Heart left ventricle (tissue), 13 donors: ENCODE data around the gene PACSIN2.

Experiments
- POLR2A ChIP-seq, 2 donors: fragments of 450-650 bp; IDR thresholded peaks; one replicate each; pipeline ENCODE4 v1.6.1; 2017; ENCODE audit warnings: antibody characterized with exemption in 2 of 2, mild to moderate bottlenecking in 2 of 2, moderate library complexity in 2 of 2
- TF ChIP-seq, protein P1 (sequence below), 12 donors: fragments of 200-600 bp; sonication (generic) in 4 of 12; IDR thresholded peaks; one replicate each; pipeline versions ENCODE4 v1.5.0 to v1.8.0; 2018 to 2022; ENCODE audit warnings: antibody characterized with exemption in 12 of 12, mild to moderate bottlenecking in 5 of 12
- donor health status: ischemic (EF 13 %, LVEDD 7.1; RV severe dilation, severe dysfunction).
- donor health status: DM: no; HTN: yes; CAD: no.
- donor health status: DM: no; HTN: no; CAD: no.
- donor health status: ischemic (EF 25% LVEDD 6.9; RV normal size, moderate dysfunction).
- donor health status: ischemic (EF 25% LVEDD 5.7; RV mildly dilated, moderate dysfunction).
- donor health status: ischemic (EF 35%, LVEDD 5.7; RV mildly dilated, moderate dysfunction).
- donor health status: nonischemic (EF 11% LVEDD 7.7; RV severe dilation, severe dysfunction).
- donor health status: DM: yes; HTN: yes; CAD: no.
- donor health status: PGD.
- donor health status: ischemic (EF 29% LVEDD 5.4; RV normal size, mild dysfunction).
- donor health status: nonischemic (EF 23%, LVEDD 6.1; RV moderate dilation, normal function).

DNA sequence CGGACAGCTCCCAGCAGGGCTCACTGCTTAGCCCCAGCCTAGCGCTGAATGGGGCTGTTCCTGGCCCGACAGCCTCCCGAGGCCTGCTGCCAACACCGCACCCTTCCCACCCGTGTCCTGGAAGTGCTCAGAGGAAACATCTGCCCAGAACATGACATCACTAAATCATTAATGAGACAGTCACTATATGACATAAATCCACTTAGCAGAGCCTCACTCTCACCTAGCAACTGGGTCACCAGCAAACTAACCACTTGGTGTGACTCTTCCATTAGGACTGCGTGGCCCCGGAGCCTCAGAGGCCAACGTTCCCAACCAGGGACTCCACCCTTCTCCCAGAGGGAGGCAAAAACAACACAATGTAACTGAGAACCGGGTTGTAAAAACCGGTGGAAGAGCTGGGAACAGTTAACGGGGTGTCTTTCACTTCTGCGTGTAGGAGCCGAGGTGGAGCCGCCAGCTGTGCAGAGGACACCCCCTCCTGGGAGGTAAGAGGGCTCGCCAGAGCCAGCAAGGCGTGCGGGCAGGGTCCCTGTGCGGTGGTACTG lies 21.4 kb upstream of the PACSIN2 start:
- TF ChIP-seq, protein P1, sequence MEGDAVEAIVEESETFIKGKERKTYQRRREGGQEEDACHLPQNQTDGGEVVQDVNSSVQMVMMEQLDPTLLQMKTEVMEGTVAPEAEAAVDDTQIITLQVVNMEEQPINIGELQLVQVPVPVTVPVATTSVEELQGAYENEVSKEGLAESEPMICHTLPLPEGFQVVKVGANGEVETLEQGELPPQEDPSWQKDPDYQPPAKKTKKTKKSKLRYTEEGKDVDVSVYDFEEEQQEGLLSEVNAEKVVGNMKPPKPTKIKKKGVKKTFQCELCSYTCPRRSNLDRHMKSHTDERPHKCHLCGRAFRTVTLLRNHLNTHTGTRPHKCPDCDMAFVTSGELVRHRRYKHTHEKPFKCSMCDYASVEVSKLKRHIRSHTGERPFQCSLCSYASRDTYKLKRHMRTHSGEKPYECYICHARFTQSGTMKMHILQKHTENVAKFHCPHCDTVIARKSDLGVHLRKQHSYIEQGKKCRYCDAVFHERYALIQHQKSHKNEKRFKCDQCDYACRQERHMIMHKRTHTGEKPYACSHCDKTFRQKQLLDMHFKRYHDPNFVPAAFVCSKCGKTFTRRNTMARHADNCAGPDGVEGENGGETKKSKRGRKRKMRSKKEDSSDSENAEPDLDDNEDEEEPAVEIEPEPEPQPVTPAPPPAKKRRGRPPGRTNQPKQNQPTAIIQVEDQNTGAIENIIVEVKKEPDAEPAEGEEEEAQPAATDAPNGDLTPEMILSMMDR (IDR thresholded peaks at IDR 0.05) = no peak
- TF ChIP-seq POLR2A (IDR thresholded peaks at IDR 0.05) = no peak
